Liver (tissue), 9 donors: ENCODE results near the gene BTN2A1. TPM values are rescaled to one million over a fixed set of nuclear protein-coding genes. Genes with fewer than 3 reads are reported as not detected.

Source experiments
- DNase-seq: peaks from one replicate; pipeline ENCODE4 v3.0.0-alpha.2; 2017; ENCODE audit warnings: low spot score
- H3K27ac ChIP-seq, 2 donors: one replicate each; pipeline ENCODE4 v1.7.0; 2013; ENCODE audit warnings: inconsistent platforms in 2 of 2, low read length in 2 of 2, control low read depth in 1 of 2, low read depth in 1 of 2, mild to moderate bottlenecking in 1 of 2
- H3K27me3 ChIP-seq, 4 donors: one replicate each; pipeline versions ENCODE4 v1.6.1 to v1.7.0; 2013; ENCODE audit warnings: low read length in 3 of 4, inconsistent platforms in 1 of 4, mild to moderate bottlenecking in 1 of 4, moderate library complexity in 1 of 4; ENCODE audit not compliant: control insufficient read depth in 4 of 4, insufficient read depth in 4 of 4
- H3K36me3 ChIP-seq, 4 donors: one replicate each; pipeline versions ENCODE4 v1.6.1 to v1.7.0; 2013; ENCODE audit warnings: low read length in 3 of 4, mild to moderate bottlenecking in 3 of 4, low read depth in 1 of 4, moderate library complexity in 1 of 4; ENCODE audit not compliant: control insufficient read depth in 4 of 4, insufficient read depth in 3 of 4
- H3K4me1 ChIP-seq, 4 donors: one replicate each; pipeline versions ENCODE4 v1.6.1 to v1.7.0; 2013; ENCODE audit warnings: low read length in 3 of 4, mild to moderate bottlenecking in 3 of 4, moderate library complexity in 1 of 4; ENCODE audit not compliant: control insufficient read depth in 4 of 4, insufficient read depth in 4 of 4
- H3K4me3 ChIP-seq, 3 donors: one replicate each; pipeline versions ENCODE4 v1.6.1 to v1.7.0; 2013; ENCODE audit warnings: low read length in 3 of 3, control low read depth in 1 of 3, low read depth in 1 of 3, mild to moderate bottlenecking in 1 of 3
- H3K9ac ChIP-seq, 2 donors: one replicate each; pipeline ENCODE4 v1.7.0; 2013; ENCODE audit warnings: low read length in 2 of 2, mild to moderate bottlenecking in 2 of 2, moderate library complexity in 2 of 2, control low read depth in 1 of 2, low read depth in 1 of 2
- H3K9me3 ChIP-seq, 4 donors: one replicate each; pipeline versions ENCODE4 v1.6.1 to v1.7.0; 2013; ENCODE audit warnings: low read length in 3 of 4; ENCODE audit not compliant: control insufficient read depth in 4 of 4
- ATF3 ChIP-seq: IDR thresholded peaks from 2 replicates; pipeline ENCODE4 v1.6.1; 2016; ENCODE audit warnings: antibody characterized with exemption
- CTCF ChIP-seq: fragments of 150-350 bp; IDR thresholded peaks from 2 replicates; pipeline ENCODE4 v1.5.1; 2017; ENCODE audit warnings: improper control_type of control experiment, low read depth, low read length; ENCODE audit not compliant: missing input control
- EGR1 ChIP-seq, 2 donors: IDR thresholded peaks; 2 replicates each; pipeline ENCODE4 v1.6.1; 2016 to 2018; ENCODE audit warnings: antibody characterized with exemption in 2 of 2, low read depth in 2 of 2
- FOXA1 ChIP-seq: IDR thresholded peaks from 2 replicates; pipeline ENCODE4 v1.6.1; 2016; ENCODE audit warnings: antibody characterized with exemption
- FOXA2 ChIP-seq: IDR thresholded peaks from 2 replicates; pipeline ENCODE4 v1.6.1; 2016; ENCODE audit warnings: antibody characterized with exemption
- GABPA ChIP-seq, 2 donors: IDR thresholded peaks in 1 of 2; conservative IDR thresholded peaks in 1 of 2; 2 replicates each; pipeline ENCODE4 v1.6.1; 2016; ENCODE audit warnings: antibody characterized with exemption in 2 of 2, mild to moderate bottlenecking in 1 of 2, moderate library complexity in 1 of 2
- HNF4A ChIP-seq, 2 donors: conservative IDR thresholded peaks; 2 replicates each; pipeline ENCODE4 v1.6.1; 2016; ENCODE audit warnings: antibody characterized with exemption in 2 of 2, mild to moderate bottlenecking in 2 of 2
- HNF4G ChIP-seq: IDR thresholded peaks from 2 replicates; pipeline ENCODE4 v1.6.1; 2016; ENCODE audit warnings: antibody characterized with exemption
- JUND ChIP-seq, 2 donors: IDR thresholded peaks; 2 replicates each; pipeline ENCODE4 v1.6.1; 2016; ENCODE audit warnings: antibody characterized with exemption in 2 of 2
- MAX ChIP-seq: IDR thresholded peaks from 2 replicates; pipeline ENCODE4 v1.6.1; 2016; ENCODE audit warnings: antibody characterized with exemption
- RAD21 ChIP-seq, 2 donors: IDR thresholded peaks; 2 replicates each; pipeline ENCODE4 v1.6.1; 2016; ENCODE audit warnings: antibody characterized with exemption in 2 of 2, mild to moderate bottlenecking in 2 of 2
- REST ChIP-seq: IDR thresholded peaks from 2 replicates; pipeline ENCODE4 v1.6.1; 2016; ENCODE audit warnings: antibody characterized with exemption, mild to moderate bottlenecking
- RXRA ChIP-seq, 2 donors: IDR thresholded peaks; 2 replicates each; pipeline ENCODE4 v1.6.1; 2017 to 2018; ENCODE audit warnings: antibody characterized with exemption in 2 of 2, mild to moderate bottlenecking in 1 of 2
- SP1 ChIP-seq: IDR thresholded peaks from 2 replicates; pipeline ENCODE4 v1.6.1; 2018; ENCODE audit warnings: antibody characterized with exemption, mild to moderate bottlenecking
- TAF1 ChIP-seq: conservative IDR thresholded peaks from 2 replicates; pipeline ENCODE4 v1.6.1; 2016; ENCODE audit warnings: antibody characterized with exemption, mild to moderate bottlenecking
- YY1 ChIP-seq: IDR thresholded peaks from 2 replicates; pipeline ENCODE4 v1.6.1; 2016; ENCODE audit warnings: antibody characterized with exemption, mild to moderate bottlenecking
- WGBS: extraction: QIAGEN DNeasy Blood & Tissue Kit; methylation state at CpG from one replicate; pipeline ENCODE4 v1.1.7; 2013; 5-methylcytosine and 5-hydroxymethylcytosine counted together
- polyA plus RNA-seq, 2 donors: library from polyadenylated mRNA; stranded (reverse) in 1 of 2; unstranded in 1 of 2; fragments of 200-250 nt in 1 of 2; fragments of >200 nt in 1 of 2; fragmentation: Nextera tagmentation in 1 of 2; extraction: Ambion mirVana in 1 of 2; gene quantifications; one replicate each; pipeline versions ENCODE4 v1.2.1 to v1.2.3, GENCODE V29; 2013 to 2015
- total RNA-seq, 2 donors: library from RNA; depleted of rRNA; stranded (reverse); fragments of >200 nt; gene quantifications; one replicate each; pipeline ENCODE4 v1.2.3, GENCODE V29; 2014
- donor health status: healthy.
- donor health status: healthy.
- donor health status: healthy.
- donor health status: healthy.
- donor health status: healthy.

Gene BTN2A1
- total and polyA plus RNA-seq, 4 donors, result 2.7 to 5.9 (median 5.2) TPM

- WGBS, result 96% methylated on average over 2 of the region's 2 CpGs
These were observed 42.0 kb upstream of the BTN2A1 start for GRCh38 chr6:26415791-26416190.

More at GRCh38 chr6:26415791-26416190, 42.0 kb upstream of the BTN2A1 start:
- no peak for DNase-seq
- Histone ChIP-seq H3K9ac (no peak overlapping the region), H3K4me1 (peaks cover 0 to 3% (median 0%) of the 10 kb centered on the region in 4 donors), H3K27me3 (no peaks in the 10 kb centered on the region), H3K27ac (no peak overlapping the region), H3K36me3 (peaks cover 5 to 20% (median 14%) of the 10 kb centered on the region in 4 donors), H3K4me3 (no peak overlapping the region), H3K9me3 (peaks cover 0 to 3% (median 1%) of the 10 kb centered on the region in 4 donors)
- TF ChIP-seq CTCF (no peak), EGR1 (IDR thresholded peaks at IDR 0.05; ENCODE audit: low read depth in 2 of 2) (no peak), ATF3 (no peak), RXRA (IDR thresholded peaks at IDR 0.05) (no peak), FOXA2 (no peak), MAX (no peak), TAF1 (no peak), GABPA (IDR thresholded peaks at IDR 0.05 in 1 of 2, conservative IDR thresholded peaks at IDR 0.05 in 1 of 2) (no peak), HNF4A (conservative IDR thresholded peaks at IDR 0.05) (no peak), SP1 (no peak), HNF4G (no peak), YY1 (no peak), FOXA1 (no peak), RAD21 (IDR thresholded peaks at IDR 0.05) (no peak), JUND (IDR thresholded peaks at IDR 0.05) (no peak), REST (no peak)
